Activated effector memory CD4-positive, alpha-beta T cell treated with anti-CD3 and anti-CD28 coated beads, Interleukin-2, amount 50 U/mL, for 16 hours (primary cell): ENCODE measurements around the gene VPS11.
"Not testable (repeated sequence)": the region's sequence is repeated elsewhere in the genome, so short reads cannot be mapped to it uniquely, and the experiment has no call there.

Source experiments
- DNase-seq: peaks from one replicate; pipeline ENCODE4 v3.0.0-alpha.2; 2020

VPS11 gene

GRCh38 chr11:119039471-119039870, 28.1 kb upstream of the VPS11 start:
- DNase-seq = not testable (repeated sequence)

- DNase-seq = no peak
These were observed 25.6 kb upstream of the VPS11 start for GRCh38 chr11:119041821-119042514.

GRCh38 chr11:119042927-119043326, 24.7 kb upstream of the VPS11 start:
- no peak for DNase-seq

- DNase-seq = no peak
These were observed 22.9 kb upstream of the VPS11 start for GRCh38 chr11:119044708-119045107.

- no peak for DNase-seq
These were observed 21.1 kb upstream of the VPS11 start for GRCh38 chr11:119046489-119046888.

GRCh38 chr11:119047205-119047604, 20.4 kb upstream of the VPS11 start:
- no peak for DNase-seq

- DNase-seq = no peak
These were observed 19.0 kb upstream of the VPS11 start for GRCh38 chr11:119048644-119049043.

- no peak for DNase-seq
These were observed 18.5 kb upstream of the VPS11 start for GRCh38 chr11:119049081-119049480.

- peak; percentile 81 for DNase-seq
These were observed 16.0 kb upstream of the VPS11 start for GRCh38 chr11:119051440-119052162.

GRCh38 chr11:119052163-119052814, 15.3 kb upstream of the VPS11 start:
- DNase-seq = no peak

GRCh38 chr11:119054418-119054817, 13.2 kb upstream of the VPS11 start:
- DNase-seq = no peak

GRCh38 chr11:119055901-119056300, 11.7 kb upstream of the VPS11 start:
- peak; percentile 65 for DNase-seq

- peak; percentile 86 for DNase-seq
These were observed 11.1 kb upstream of the VPS11 start for GRCh38 chr11:119056421-119056999.

GRCh38 chr11:119057000-119057769, 10.4 kb upstream of the VPS11 start, which contains the start of gene HYOU1:
TSS of gene HYOU1 (minus strand) at chr11:119057205. CDS start at chr11:119056160, 1,045 bp downstream.
- DNase-seq = peak; percentile 99

GRCh38 chr11:119059128-119059527, 8.5 kb upstream of the VPS11 start:
- DNase-seq = not testable (repeated sequence)

- DNase-seq = no peak
These were observed 6.4 kb upstream of the VPS11 start for GRCh38 chr11:119061256-119061655.

- DNase-seq = no peak
These were observed 4.8 kb upstream of the VPS11 start for GRCh38 chr11:119062779-119063178.

- peak; percentile 74 for DNase-seq
These were observed 2.2 kb upstream of the VPS11 start for GRCh38 chr11:119065369-119065768.

GRCh38 chr11:119077839-119078238, 10.2 kb downstream of the VPS11 start:
- no peak for DNase-seq

- DNase-seq = no peak
These were observed 11.2 kb downstream of the VPS11 start for GRCh38 chr11:119078675-119079420.

- DNase-seq = no peak
These were observed 14.2 kb downstream of the VPS11 start for GRCh38 chr11:119081682-119082260.
